A549 (cell line): ENCODE results near the gene FRS3.

ENCODE experiments used
- CHD4 ChIP-seq: fragments of 200-600 bp; sonication (generic); IDR thresholded peaks from 2 replicates; pipeline ENCODE4 v1.6.1; 2016; ENCODE audit warnings: antibody characterized with exemption, mild to moderate bottlenecking, borderline replicate concordance
- HOXA7 ChIP-seq: fragments of 250-450 bp; sonication (Bioruptor Pico); IDR thresholded peaks from 2 replicates; pipeline ENCODE4 v1.5.0; 2020; ENCODE audit warnings: mild to moderate bottlenecking, moderate library complexity
- JUN ChIP-seq, 2 experiments: fragments of >200 bp; sonication (Bioruptor Twin); formaldehyde crosslinking; IDR thresholded peaks; 2 replicates in 1 of 2; 3 replicates in 1 of 2; pipeline ENCODE4 v1.6.1; 2016 to 2017
- TF ChIP-seq, protein P1 (sequence below): fragments of >200 bp; sonication (Bioruptor Twin); formaldehyde crosslinking; IDR thresholded peaks from 3 replicates; pipeline ENCODE4 v1.5.1; 2016

DNA sequence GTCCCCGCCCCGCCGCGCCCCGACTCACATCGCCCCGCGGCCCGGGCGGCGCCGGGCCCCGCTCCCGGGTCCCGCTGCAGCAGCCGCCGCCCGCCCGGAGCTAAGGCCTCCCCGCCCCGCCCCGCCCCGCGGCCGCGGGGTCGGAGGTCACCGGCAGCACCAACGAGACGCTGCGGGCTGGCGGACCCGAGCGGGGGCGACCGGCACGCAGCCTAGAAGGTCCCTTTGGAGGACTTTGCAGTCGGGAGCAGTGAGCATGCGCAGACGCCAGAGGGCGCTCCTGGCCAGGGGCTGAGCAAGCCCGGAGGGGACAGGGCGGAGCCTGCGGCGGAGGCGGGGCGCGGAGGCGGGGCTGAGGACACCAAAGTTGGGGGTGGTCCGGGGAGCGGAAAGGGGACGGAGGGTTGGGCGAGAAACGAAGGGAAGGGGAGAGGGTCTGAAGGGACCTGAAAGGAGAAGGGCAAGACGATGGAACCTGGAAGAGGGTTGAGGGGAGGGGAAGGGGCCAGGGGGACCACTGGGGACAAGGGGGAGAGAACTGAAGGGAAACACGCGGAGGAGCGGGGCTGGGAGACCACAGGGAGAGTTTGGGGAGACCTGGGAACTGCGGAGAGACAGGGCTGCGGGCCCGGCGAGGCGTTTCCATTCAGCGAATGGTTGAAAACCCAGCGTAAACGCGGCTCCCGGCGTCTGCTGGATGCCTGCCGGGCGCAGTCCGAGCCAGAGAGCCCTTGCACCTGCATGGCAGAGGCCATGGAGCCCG is at the start of gene FRS3:
- peak; percentile 31 to 45; a peak in 2 of 5 replicates for TF ChIP-seq JUN (IDR thresholded peaks at IDR 0.05)
- TF ChIP-seq, protein P1, sequence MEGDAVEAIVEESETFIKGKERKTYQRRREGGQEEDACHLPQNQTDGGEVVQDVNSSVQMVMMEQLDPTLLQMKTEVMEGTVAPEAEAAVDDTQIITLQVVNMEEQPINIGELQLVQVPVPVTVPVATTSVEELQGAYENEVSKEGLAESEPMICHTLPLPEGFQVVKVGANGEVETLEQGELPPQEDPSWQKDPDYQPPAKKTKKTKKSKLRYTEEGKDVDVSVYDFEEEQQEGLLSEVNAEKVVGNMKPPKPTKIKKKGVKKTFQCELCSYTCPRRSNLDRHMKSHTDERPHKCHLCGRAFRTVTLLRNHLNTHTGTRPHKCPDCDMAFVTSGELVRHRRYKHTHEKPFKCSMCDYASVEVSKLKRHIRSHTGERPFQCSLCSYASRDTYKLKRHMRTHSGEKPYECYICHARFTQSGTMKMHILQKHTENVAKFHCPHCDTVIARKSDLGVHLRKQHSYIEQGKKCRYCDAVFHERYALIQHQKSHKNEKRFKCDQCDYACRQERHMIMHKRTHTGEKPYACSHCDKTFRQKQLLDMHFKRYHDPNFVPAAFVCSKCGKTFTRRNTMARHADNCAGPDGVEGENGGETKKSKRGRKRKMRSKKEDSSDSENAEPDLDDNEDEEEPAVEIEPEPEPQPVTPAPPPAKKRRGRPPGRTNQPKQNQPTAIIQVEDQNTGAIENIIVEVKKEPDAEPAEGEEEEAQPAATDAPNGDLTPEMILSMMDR = peak; percentile 82
- TF ChIP-seq CHD4 = no peak
- no peak for TF ChIP-seq HOXA7
